Left forelimb (tissue), 1 donor: ENCODE measurements around the gene CENPA.
"Not testable (repeated sequence)": the region's sequence is repeated elsewhere in the genome, so short reads cannot be mapped to it uniquely, and the experiment has no call there.

Experiments used
- DNase-seq: peaks from one replicate; pipeline ENCODE4 v3.0.0-alpha.2; 2018; ENCODE audit warnings: low spot score

CENPA gene

GRCh38 chr2:26760991-26761390 lies 24.9 kb upstream of the CENPA start:
- not testable (repeated sequence) for DNase-seq

- no peak for DNase-seq
These were observed 22.8 kb upstream of the CENPA start for GRCh38 chr2:26763019-26763418.

- DNase-seq = peak; percentile 88
These were observed 21.6 kb upstream of the CENPA start, which contains the start of gene SLC35F6 for GRCh38 chr2:26764078-26764887. TSS of gene SLC35F6 (plus strand) at chr2:26764284. CDS start at chr2:26764350, 66 bp downstream.

- DNase-seq = no peak
These were observed 20.9 kb upstream of the CENPA start for GRCh38 chr2:26764906-26765305.

- no peak for DNase-seq
These were observed 20.2 kb upstream of the CENPA start for GRCh38 chr2:26765475-26766200.

GRCh38 chr2:26767129-26767528 lies 18.7 kb upstream of the CENPA start:
- no peak for DNase-seq

- DNase-seq = no peak
These were observed 17.9 kb upstream of the CENPA start for GRCh38 chr2:26767894-26768487.

- DNase-seq = no peak
These were observed 17.1 kb upstream of the CENPA start for GRCh38 chr2:26768759-26769088.

GRCh38 chr2:26769089-26769761 lies 16.6 kb upstream of the CENPA start:
- no peak for DNase-seq

- no peak for DNase-seq
These were observed 14.8 kb upstream of the CENPA start for GRCh38 chr2:26770986-26771586.

- DNase-seq = no peak
These were observed 13.5 kb upstream of the CENPA start for GRCh38 chr2:26772064-26773001.

GRCh38 chr2:26776195-26776800 lies 9.6 kb upstream of the CENPA start:
- DNase-seq = no peak

- no peak for DNase-seq
These were observed 7.8 kb upstream of the CENPA start for GRCh38 chr2:26778098-26778497.

GRCh38 chr2:26778507-26778906 lies 7.3 kb upstream of the CENPA start:
- no peak for DNase-seq

- no peak for DNase-seq
These were observed 5.6 kb upstream of the CENPA start for GRCh38 chr2:26780203-26780760.

GRCh38 chr2:26782876-26783704 lies 2.8 kb upstream of the CENPA start:
- no peak for DNase-seq

- DNase-seq = no peak
These were observed 1.2 kb upstream of the CENPA start for GRCh38 chr2:26784570-26785234.

GRCh38 chr2:26786207-26787028 lies 562 bp downstream of the CENPA start:
- DNase-seq = no peak
